OCI-LY7 (cell line): ENCODE results near the gene DENND4A.

Experiments
- EZH2phosphoT487 ChIP-seq: fragments of 200-600 bp; sonication (generic); IDR thresholded peaks from 2 replicates; pipeline ENCODE4 v1.6.1; 2018; ENCODE audit warnings: low read depth, borderline replicate concordance, mild to moderate bottlenecking, mixed run types, antibody characterized with exemption, low read length, moderate library complexity, mixed read lengths
- TF ChIP-seq, protein P1 (sequence below): fragments of 200-600 bp; sonication (generic); conservative IDR thresholded peaks from 2 replicates; pipeline ENCODE4 v1.5.1; 2014; ENCODE audit warnings: mild to moderate bottlenecking, antibody characterized with exemption, low read length, moderate library complexity, mixed read lengths

DNA sequence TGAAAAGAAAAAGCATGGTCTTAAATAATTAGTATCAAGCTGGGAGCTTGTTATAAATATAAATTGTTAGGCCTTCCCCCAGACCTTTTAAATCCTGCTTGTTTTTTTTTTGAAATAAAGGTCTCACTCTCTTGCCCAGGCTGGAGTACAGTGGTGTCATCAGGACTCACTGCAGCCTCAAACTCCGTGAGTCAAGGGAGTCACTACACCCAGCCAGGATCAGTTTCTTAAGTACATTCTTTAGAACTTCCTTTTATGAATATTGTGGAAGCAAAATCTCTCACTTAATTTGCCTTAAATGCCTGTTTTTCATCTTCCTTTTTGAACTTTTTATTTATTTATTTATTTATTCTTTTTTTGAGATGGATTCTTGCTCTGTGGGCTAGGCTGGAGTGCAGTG, 20.8 kb upstream of the DENND4A start:
- TF ChIP-seq, protein P1, sequence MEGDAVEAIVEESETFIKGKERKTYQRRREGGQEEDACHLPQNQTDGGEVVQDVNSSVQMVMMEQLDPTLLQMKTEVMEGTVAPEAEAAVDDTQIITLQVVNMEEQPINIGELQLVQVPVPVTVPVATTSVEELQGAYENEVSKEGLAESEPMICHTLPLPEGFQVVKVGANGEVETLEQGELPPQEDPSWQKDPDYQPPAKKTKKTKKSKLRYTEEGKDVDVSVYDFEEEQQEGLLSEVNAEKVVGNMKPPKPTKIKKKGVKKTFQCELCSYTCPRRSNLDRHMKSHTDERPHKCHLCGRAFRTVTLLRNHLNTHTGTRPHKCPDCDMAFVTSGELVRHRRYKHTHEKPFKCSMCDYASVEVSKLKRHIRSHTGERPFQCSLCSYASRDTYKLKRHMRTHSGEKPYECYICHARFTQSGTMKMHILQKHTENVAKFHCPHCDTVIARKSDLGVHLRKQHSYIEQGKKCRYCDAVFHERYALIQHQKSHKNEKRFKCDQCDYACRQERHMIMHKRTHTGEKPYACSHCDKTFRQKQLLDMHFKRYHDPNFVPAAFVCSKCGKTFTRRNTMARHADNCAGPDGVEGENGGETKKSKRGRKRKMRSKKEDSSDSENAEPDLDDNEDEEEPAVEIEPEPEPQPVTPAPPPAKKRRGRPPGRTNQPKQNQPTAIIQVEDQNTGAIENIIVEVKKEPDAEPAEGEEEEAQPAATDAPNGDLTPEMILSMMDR, result no peak
- no peak for TF ChIP-seq EZH2phosphoT487
